Dermis microvascular lymphatic vessel endothelial cell (primary cell): ENCODE results near the gene TNFSF13. TPM values are rescaled to one million over a fixed set of nuclear protein-coding genes. Genes with fewer than 3 reads are reported as not detected.
A peak's percentile ranks its signal among the peaks of the same experiment; 100 is the strongest.

Experiments
- DNase-seq, 2 donors: peaks; one replicate each; pipeline versions ENCODE4 v3.0.0 to v3.0.0-alpha.2; 2010; ENCODE audit warnings: low read depth in 2 of 2
- total RNA-seq: library from RNA; depleted of rRNA; stranded (reverse); fragments of >200 nt; gene quantifications from 2 replicates; pipeline ENCODE4 v1.2.1, GENCODE V29; 2014

TNFSF13 gene
- total RNA-seq, 1 donor from 2014 or later, result 0.26 TPM

DNA sequence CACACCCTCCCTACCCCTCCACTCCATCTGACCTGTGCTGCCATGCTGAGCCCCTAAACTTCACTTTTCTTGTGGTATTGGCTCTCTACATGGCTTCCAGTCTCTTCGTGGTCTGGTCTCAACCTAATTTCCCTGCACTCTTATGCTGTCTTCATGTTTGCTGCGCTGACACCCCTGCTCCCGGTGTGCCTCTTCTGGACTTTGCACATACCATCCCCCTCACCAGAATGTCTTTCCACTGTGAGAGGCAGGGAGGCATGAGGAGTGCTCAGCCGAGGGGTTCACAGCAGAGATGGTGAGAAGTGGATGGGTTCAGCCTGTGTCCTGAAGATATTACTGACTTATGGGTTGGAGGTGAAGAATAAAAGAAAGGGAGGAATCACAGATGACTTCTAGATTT, 7.2 kb upstream of the TNFSF13 start:
- DNase-seq, result no peak

- no peak for DNase-seq
Observed at GRCh38 chr17:7552621-7553051, 5.9 kb upstream of the TNFSF13 start.

DNA sequence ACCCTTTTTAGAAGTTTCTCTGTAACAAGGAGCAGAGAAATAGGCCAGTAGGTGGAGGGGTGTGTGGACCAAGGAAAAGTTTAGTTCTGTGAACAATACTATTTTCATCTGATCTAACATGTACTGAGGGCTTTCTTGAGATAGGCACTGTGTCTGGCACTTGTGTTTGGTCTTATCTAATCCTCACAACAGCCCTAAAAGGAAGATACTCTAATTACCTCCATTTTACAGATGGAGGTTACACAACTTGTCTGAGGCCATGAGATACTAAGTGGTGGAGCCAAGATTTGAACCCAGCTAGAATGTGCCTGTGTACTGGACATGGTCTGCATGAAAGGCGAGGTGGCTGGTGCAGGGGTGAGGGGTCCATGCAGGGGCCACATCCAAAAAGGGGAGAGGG, 5.2 kb upstream of the TNFSF13 start:
- no peak for DNase-seq

DNA sequence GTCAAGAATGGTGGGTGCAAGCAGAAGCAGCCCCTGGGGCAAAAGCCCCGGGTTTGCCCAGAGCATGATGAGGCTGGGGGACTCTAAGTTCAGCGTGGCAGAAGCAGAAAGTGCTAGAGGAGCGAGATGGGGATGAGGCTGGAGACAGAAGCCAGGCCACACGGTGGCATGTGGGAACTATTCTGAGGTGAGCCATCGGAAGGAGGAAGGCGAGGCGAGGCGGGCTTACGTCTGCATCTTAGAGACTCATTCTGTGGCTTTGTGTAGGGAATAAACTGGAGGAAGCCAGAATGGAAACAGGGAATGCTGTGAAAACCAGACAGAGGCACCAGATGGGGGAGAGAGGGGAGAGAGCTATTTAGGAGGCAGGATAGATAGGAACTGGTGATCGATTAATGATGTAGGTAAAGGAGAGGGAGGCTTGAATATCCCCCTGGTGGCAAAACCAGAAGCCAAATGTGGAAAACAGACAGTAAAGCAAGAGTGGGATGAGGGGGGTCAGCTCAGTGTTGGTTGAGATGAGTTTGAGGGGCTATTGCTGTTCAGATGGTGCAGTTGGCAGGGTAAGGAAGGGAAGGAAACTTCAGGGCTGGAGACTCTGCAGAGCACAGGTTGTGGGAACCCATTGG, 3.1 kb upstream of the TNFSF13 start:
- DNase-seq, result no peak

DNA sequence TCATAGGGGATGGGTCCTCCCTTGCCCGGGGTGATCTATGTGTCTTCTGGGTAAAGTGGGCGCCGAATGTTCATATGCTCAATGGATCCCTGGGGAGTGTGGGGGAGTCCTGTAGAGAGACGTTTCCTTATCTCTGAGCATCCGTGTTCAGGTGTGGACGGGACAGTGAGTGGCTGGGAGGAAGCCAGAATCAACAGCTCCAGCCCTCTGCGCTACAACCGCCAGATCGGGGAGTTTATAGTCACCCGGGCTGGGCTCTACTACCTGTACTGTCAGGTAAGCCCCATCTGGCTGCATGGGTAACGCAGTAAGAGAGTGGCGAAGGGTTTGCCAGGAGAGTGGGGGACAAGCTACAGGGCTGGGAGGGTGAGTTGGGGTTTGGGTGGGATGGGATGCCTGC, 1.9 kb upstream of the TNFSF13 start:
- DNase-seq, result no peak

DNA sequence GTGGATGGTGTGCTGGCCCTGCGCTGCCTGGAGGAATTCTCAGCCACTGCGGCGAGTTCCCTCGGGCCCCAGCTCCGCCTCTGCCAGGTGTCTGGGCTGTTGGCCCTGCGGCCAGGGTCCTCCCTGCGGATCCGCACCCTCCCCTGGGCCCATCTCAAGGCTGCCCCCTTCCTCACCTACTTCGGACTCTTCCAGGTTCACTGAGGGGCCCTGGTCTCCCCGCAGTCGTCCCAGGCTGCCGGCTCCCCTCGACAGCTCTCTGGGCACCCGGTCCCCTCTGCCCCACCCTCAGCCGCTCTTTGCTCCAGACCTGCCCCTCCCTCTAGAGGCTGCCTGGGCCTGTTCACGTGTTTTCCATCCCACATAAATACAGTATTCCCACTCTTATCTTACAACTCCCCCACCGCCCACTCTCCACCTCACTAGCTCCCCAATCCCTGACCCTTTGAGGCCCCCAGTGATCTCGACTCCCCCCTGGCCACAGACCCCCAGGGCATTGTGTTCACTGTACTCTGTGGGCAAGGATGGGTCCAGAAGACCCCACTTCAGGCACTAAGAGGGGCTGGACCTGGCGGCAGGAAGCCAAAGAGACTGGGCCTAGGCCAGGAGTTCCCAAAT, 1.3 kb upstream of the TNFSF13 start:
- no peak for DNase-seq

DNA sequence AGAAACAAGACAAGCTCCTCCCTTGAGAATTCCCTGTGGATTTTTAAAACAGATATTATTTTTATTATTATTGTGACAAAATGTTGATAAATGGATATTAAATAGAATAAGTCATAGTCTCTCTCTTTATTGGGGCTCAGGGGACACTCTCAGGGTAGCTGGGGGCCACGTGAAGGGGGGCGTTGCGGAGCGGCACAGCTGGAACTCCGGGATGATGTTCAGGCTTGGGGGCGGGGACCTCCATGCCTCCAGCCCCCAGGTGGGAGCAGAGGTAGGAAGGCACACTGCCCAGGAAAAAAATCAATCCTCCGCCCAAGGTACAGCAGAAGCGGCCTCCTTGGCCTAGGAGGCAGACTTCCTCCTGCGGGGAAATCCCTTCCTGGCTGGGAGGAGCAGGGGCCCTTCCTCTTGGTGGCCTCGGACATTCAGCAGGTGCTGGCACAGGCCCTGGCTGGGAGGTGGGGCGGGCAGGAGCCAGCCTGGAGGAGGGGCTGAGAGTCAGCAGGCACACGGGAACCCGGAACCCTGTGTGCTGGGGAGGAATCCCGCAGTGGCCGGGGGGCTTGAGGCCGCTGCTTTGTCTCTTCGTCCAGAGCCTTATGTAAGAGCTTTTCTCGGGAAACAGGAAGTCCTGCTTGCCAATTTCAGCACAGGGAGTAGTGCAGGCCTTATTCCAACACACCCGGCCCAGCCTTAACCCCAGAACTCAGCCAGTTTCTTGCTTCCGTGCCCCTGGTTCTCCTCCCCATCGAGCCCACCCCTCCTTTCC, 591 bp upstream of the TNFSF13 start:
- DNase-seq, result peak; percentile 34 to 87

DNA sequence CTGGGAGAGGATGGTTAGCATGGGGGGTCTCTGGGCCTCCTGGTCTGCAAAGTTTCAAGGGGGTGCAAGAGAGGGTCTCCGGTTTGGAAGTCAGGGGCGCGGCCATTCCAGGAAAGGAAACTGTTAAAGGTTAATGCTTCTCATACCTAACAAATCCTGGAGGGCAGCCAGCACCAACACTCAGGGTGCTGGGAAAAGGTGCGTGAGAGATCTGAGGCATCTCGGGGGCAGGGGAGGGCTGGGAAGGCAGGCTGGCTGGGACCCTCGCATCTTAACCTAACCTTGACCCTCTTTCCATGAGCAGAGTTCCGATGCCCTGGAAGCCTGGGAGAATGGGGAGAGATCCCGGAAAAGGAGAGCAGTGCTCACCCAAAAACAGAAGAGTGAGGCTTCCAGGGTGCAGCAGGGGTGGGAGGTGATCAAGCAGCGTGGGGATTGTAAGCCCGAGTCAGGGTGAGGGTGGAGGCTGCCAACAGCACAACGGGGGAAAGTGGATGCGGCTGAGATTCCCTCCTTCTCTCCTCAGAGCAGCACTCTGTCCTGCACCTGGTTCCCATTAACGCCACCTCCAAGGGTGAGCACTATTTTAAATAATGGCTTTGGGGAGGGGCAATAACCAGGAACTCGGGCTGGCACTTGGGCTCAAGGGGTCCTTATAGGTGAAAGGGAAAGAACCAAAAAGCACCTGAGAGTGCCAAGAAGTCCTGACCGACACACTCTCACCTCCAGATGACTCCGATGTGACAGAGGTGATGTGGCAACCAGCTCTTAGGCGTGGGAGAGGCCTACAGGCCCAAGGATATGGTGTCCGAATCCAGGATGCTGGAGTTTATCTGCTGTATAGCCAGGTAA, 996 bp downstream of the TNFSF13 start:
- DNase-seq, result no peak

DNA sequence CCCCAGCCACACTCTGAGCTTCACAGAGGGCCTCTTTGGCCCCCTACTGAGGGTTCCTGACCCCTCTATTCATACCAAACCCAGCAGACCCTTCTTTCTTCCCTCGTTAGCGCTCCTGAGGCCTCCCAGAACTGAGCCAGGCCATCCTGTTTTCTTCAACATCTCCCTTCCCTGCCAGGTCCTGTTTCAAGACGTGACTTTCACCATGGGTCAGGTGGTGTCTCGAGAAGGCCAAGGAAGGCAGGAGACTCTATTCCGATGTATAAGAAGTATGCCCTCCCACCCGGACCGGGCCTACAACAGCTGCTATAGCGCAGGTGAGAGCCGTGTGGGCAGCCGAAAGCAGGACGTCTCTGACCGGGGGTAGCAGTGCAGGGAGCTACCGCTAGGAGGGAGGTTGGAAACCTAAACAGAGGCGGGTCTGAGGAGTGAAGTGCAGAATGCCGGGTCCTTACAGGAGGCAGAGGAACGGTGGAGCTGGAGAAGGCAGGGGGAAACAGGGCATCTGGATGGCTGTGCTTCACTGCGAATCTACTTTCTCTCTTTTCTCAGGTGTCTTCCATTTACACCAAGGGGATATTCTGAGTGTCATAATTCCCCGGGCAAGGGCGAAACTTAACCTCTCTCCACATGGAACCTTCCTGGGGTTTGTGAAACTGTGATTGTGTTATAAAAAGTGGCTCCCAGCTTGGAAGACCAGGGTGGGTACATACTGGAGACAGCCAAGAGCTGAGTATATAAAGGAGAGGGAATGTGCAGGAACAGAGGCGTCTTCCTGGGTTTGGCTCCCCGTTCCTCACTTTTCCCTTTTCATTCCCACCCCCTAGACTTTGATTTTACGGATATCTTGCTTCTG, 1.9 kb downstream of the TNFSF13 start:
- DNase-seq, result peak in 1 of 2 donors; percentile 65

DNA sequence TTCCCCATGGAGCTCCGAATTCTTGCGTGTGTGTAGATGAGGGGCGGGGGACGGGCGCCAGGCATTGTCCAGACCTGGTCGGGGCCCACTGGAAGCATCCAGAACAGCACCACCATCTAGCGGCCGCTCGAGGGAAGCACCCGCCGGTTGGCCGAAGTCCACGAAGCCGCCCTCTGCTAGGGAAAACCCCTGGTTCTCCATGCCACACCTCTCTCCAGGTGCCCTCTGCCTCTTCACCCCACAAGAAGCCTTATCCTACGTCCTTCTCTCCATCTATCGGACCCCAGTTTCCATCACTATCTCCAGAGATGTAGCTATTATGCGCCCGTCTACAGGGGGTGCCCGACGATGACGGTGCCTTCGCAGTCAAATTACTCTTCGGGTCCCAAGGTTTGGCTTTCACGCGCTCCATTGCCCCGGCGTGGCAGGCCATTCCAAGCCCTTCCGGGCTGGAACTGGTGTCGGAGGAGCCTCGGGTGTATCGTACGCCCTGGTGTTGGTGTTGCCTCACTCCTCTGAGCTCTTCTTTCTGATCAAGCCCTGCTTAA, 2.6 kb downstream of the TNFSF13 start:
- peak; percentile 67 to 88 for DNase-seq

DNA sequence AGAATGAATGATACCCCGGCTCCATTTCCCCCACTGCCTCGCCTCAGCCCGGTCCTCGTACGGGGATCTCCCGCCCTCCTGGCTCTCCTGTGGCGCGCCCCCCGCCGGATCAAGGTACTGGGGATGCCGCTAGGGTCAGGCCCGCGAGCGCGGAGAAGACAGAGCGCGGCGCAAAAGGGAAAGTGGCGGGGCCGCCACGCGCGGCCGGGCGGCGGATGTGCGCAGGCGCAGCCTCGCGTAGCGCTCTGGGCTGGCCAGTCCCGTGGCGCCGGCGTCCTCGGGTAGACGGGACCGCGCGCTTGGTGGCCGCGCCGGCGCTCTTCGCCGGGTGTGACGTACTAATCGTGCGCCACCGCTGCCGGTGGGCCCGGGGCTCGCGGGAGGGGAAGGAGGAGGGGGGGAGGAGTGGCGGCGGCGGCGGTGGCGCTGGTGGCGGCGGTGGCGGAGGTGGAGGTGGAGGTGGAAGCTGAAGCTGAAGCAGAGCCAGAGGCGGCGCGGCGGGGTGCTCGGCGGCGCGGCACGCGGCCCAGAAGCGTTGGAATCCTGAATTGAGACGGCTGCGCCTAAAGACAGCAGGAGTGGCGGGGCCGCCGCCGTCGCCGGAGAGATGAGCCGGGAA, 3.1 kb downstream of the TNFSF13 start, which contains the start of gene SENP3:
Gene SENP3, plus strand, starts transcription at position 331 of the 619 bp plus-strand sequence. CDS start 1,158 bp downstream, outside the sequence.
- DNase-seq, result peak; percentile 77 to 94

- no peak for DNase-seq
Observed at GRCh38 chr17:7562208-7562605, 3.7 kb downstream of the TNFSF13 start.

GRCh38 chr17:7563115-7563869, 4.7 kb downstream of the TNFSF13 start:
- DNase-seq, result no peak

DNA sequence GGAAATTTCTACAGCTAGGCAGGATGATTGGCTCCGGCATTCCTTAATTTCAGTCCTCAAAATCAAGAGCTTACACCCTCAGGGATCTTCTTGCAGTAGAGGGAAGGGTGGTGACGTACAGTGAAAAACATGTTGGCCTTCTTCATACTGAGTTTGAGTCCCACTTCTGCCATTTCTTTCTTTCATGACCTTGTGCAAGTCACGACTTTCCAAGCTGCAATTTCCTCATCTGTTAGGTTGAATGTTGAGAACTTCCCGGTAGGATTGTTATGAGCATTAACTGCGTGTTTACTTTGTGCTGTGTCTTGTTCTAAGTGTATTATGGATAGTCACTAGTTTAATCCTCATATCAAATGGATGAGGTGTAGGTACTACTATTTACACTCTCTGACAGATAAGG, 11.0 kb downstream of the TNFSF13 start:
- no peak for DNase-seq

- no peak for DNase-seq
Observed at GRCh38 chr17:7570351-7570750, 11.8 kb downstream of the TNFSF13 start.

GRCh38 chr17:7572338-7572587, 13.7 kb downstream of the TNFSF13 start:
- no peak for DNase-seq

DNA sequence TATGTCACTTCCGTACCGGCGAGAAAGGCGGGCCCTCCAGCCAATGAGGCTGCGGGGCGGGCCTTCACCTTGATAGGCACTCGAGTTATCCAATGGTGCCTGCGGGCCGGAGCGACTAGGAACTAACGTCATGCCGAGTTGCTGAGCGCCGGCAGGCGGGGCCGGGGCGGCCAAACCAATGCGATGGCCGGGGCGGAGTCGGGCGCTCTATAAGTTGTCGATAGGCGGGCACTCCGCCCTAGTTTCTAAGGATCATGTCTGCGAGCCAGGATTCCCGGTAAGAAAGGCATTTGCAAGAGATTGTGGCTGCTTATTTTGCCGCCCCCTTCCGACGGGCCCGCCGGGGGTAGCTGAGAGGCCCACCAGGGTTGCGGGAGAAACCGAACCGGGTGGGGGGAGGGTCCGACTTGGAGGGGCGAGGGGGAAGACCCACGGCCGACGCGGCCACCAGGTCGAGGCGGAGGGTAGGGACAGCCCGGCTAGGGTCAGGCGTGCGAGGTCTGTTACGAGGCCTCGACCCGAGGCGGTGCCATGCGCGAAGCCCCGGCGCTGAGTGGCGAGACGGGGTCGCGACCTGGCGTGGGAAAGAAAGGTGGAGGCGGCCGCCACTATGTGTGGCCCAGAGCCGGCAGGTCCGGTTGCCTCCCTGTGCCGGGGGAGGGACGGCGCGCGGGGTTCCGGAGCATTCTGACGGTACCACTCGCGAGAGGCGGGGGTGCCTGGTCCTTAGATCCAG, 14.2 kb downstream of the TNFSF13 start:
- peak; percentile 99 to 100 for DNase-seq

DNA sequence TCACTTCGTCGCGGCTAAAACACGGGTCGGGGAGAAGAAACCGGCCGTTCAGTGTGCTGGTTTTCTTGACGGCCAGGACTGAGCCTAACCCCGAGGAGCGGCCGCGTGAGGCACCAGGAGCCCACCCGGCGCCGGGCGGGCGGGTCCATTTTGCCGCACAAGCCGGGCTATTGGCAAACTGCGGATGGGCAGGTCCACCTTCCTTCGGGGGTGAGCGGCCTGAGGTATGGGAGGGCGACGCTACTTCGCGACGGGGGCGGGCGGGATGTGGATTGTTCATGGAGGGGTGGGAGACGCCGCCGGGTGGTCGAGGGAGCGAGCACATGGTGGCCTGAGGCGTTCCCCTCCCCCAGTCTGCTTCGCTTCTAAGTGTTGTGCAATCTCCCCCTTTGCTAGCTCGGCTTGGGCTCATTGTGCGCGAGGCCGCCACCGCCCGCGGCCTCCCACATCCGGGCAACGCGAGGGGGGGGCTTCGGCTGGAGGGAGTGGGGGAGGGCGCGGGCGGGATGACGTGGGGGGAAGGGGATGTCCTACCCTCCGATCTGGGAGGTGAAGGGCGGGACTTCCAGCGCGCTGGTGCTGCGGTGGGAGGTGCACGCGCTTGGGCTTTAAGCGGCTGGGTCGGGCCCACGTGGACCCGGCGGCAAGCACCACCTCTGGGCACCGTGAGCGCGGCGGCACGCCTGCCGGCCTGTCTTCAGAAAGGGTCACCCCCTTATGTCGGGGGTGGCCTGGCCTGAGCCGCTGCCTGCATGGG, 15.0 kb downstream of the TNFSF13 start:
- peak; percentile 89 to 94 for DNase-seq
